Mesothelial cell of epicardium (in vitro differentiated cells): ENCODE data around the gene AATK. TPM values are rescaled to one million over a fixed set of nuclear protein-coding genes. Genes with fewer than 3 reads are reported as not detected.
A peak's percentile ranks its signal among the peaks of the same experiment; 100 is the strongest.

Source experiments
- DNase-seq, 2 experiments: peaks; one replicate each; pipeline ENCODE4 v3.0.0; 2021; ENCODE audit warnings: low spot score in 2 of 2; ENCODE audit not compliant: unreplicated experiment in 2 of 2
- H3K27ac Mint-ChIP-seq: 2 replicates; pipeline ENCODE4 v1.8.0; 2021; ENCODE audit warnings: mixed read lengths
- H3K27me3 Mint-ChIP-seq: 2 replicates; pipeline ENCODE4 v1.8.0; 2021; ENCODE audit warnings: low read depth, mixed read lengths
- H3K36me3 Mint-ChIP-seq: 2 replicates; pipeline ENCODE4 v1.8.0; 2021; ENCODE audit warnings: mixed read lengths
- H3K4me1 Mint-ChIP-seq: 2 replicates; pipeline ENCODE4 v1.8.0; 2021; ENCODE audit warnings: mixed read lengths
- H3K4me3 Mint-ChIP-seq: 2 replicates; pipeline ENCODE4 v1.8.0; 2021; ENCODE audit warnings: mild to moderate bottlenecking, moderate library complexity, mixed read lengths
- H3K9me3 Mint-ChIP-seq: 2 replicates; pipeline ENCODE4 v1.8.0; 2021; ENCODE audit warnings: mixed read lengths
- total RNA-seq: library from RNA; stranded (reverse); gene quantifications from 3 replicates; pipeline ENCODE4 v1.2.1, GENCODE V29; 2021
- TF ChIP-seq, protein P1 (sequence below): fragments of 200-600 bp; sonication (generic); IDR thresholded peaks from one replicate; pipeline ENCODE4 v1.5.0; 2021; ENCODE audit warnings: antibody characterized with exemption; ENCODE audit not compliant: unreplicated experiment

Gene AATK
- total RNA-seq, 1 donor from 2014 or later: 17.3 TPM

- no peaks in the 10 kb centered on the region for H3K27me3 Mint-ChIP-seq
Observed at GRCh38 chr17:81194941-81195901, 29.2 kb upstream of the AATK start.

GRCh38 chr17:81194225-81194760, 28.3 kb upstream of the AATK start:
- no peaks in the 10 kb centered on the region for H3K9me3 Mint-ChIP-seq
- H3K4me3 Mint-ChIP-seq: no peak overlapping the region
- no peaks in the 10 kb centered on the region for H3K27me3 Mint-ChIP-seq

More at GRCh38 chr17:81194941-81195901, 29.2 kb upstream of the AATK start:
- H3K9me3 Mint-ChIP-seq: no peaks in the 10 kb centered on the region
- H3K4me1 Mint-ChIP-seq: no peaks in the 10 kb centered on the region
- no peak overlapping the region for H3K4me3 Mint-ChIP-seq
- H3K36me3 Mint-ChIP-seq: no peaks in the 10 kb centered on the region
- no peak overlapping the region for H3K27ac Mint-ChIP-seq
- DNase-seq: no peak
- TF ChIP-seq, protein P1, sequence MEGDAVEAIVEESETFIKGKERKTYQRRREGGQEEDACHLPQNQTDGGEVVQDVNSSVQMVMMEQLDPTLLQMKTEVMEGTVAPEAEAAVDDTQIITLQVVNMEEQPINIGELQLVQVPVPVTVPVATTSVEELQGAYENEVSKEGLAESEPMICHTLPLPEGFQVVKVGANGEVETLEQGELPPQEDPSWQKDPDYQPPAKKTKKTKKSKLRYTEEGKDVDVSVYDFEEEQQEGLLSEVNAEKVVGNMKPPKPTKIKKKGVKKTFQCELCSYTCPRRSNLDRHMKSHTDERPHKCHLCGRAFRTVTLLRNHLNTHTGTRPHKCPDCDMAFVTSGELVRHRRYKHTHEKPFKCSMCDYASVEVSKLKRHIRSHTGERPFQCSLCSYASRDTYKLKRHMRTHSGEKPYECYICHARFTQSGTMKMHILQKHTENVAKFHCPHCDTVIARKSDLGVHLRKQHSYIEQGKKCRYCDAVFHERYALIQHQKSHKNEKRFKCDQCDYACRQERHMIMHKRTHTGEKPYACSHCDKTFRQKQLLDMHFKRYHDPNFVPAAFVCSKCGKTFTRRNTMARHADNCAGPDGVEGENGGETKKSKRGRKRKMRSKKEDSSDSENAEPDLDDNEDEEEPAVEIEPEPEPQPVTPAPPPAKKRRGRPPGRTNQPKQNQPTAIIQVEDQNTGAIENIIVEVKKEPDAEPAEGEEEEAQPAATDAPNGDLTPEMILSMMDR: no peak

DNA sequence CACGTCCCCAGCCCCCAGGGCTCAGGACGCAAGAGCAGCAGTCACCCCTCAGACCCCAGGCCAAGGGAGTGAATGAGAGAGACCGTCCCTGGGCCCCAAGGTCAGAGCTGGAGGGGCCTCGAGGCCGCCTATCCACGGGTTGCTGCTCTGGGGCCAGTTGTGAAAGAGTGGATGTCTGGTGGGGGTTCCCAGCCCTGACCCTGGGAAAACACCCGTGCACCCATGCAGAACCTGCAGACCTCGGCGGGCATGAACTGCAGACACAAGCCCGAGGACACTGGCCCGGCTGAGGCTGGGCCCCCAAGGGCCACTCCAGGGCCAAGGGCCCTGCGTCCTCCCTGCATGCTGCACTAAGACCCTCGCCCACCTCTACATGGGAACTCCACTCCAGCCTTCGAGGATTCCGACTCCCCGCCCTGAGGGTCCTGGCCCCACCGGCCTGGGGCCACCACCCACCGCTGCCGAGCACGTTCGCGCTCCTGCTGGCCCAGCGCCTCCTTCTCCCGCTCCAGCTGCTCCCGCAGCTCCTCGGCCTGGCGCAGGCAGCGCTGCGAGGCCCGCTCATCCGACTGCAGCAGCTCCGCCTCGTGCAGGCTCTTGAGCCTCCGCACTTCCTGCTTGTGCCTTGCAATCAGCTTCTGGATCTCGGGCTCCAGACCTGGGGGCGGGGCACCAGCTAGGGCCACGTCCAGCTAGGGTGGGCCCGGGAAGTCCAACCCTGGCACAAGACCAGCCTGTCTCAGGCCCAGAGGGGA, 27.6 kb upstream of the AATK start:
- H3K27me3 Mint-ChIP-seq: no peaks in the 10 kb centered on the region

More at GRCh38 chr17:81194225-81194760, 28.3 kb upstream of the AATK start:
- Mint-ChIP-seq H3K27ac (no peak overlapping the region), H3K4me1 (no peaks in the 10 kb centered on the region), H3K36me3 (no peaks in the 10 kb centered on the region)
- no peak for DNase-seq
- TF ChIP-seq, protein P1: no peak

DNA sequence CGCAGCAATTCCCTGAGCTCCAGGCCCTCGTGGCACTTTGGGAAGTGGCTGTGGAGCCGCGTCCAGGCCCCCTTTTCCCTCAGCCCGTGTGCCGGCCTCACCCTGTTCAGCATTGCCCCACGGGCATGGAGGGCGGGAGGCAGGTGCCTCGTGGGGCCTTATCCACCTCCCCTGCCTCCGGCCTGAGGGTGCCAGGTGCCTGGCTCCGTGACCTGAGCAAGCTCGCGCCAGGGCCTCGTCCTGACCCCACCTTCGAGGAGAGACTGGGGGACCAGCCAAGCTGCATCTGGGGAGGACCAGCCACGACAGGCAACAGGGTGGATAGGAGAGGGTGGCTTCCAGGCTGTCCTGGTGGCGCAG, 27.0 kb upstream of the AATK start:
- Mint-ChIP-seq H3K36me3 (no peaks in the 10 kb centered on the region), H3K9me3 (no peaks in the 10 kb centered on the region), H3K27me3 (no peaks in the 10 kb centered on the region), H3K27ac (no peak overlapping the region), H3K4me1 (no peaks in the 10 kb centered on the region), H3K4me3 (no peak overlapping the region)
- TF ChIP-seq, protein P1: no peak
- no peak for DNase-seq

More for the DNA sequence above, 27.6 kb upstream of the AATK start:
- H3K9me3 Mint-ChIP-seq: no peaks in the 10 kb centered on the region
- H3K4me3 Mint-ChIP-seq: no peak overlapping the region
- TF ChIP-seq, protein P1: no peak
- no peaks in the 10 kb centered on the region for H3K4me1 Mint-ChIP-seq
- DNase-seq: no peak
- no peak overlapping the region for H3K27ac Mint-ChIP-seq
- no peaks in the 10 kb centered on the region for H3K36me3 Mint-ChIP-seq

- Mint-ChIP-seq H3K4me3 (no peak overlapping the region), H3K36me3 (no peaks in the 10 kb centered on the region), H3K4me1 (no peaks in the 10 kb centered on the region), H3K9me3 (no peaks in the 10 kb centered on the region), H3K27me3 (no peaks in the 10 kb centered on the region), H3K27ac (no peak overlapping the region)
- DNase-seq: peak in 1 of 2 experiments; percentile 17
- TF ChIP-seq, protein P1: no peak
Observed at GRCh38 chr17:81192386-81193050, 26.5 kb upstream of the AATK start.
